ENCODE measurements around the gene CHRDL2. TPM values are rescaled to one million over a fixed set of nuclear protein-coding genes. Genes with fewer than 3 reads are reported as not detected.

Gene CHRDL2
- total RNA-seq, 4 donors from 2014 or later, result 2.2 to 20.9 (median 4.0) TPM

- TF ChIP-seq EP300 (IDR thresholded peaks at IDR 0.05; ENCODE audit: low read depth), result no peak
- no peak for TF ChIP-seq POLR2A (IDR thresholded peaks at IDR 0.05)
- no peak for TF ChIP-seq POLR2AphosphoS5 (IDR thresholded peaks at IDR 0.05)
- TF ChIP-seq CTCF (IDR thresholded peaks at IDR 0.05), result peak; percentile 74 to 90 (median 88)
- H3K4me3 ChIP-seq, result no peak overlapping the region
- no peak overlapping the region for H3K27ac ChIP-seq
- H3K36me3 ChIP-seq, result no peaks in the 10 kb centered on the region
- 13 to 51% methylated on average over 2 to 8 of the region's 8 CpGs for WGBS, 2 donors (ENCODE audit: low coverage in 1 of 2)
- no peaks in the 10 kb centered on the region for H3K4me1 ChIP-seq
- intact Hi-C loops (cut with DNase I; ENCODE audit: low total_unique reads) (loop anchor here (5.0 kb wide), 2 partner anchors 137 to 287 kb away; no protein-coding TSS in a partner anchor), in situ Hi-C loops (cut with MboI; ENCODE audit: low pct_ligation_motif_present in 1 of 4, low pct_unique_long_range_greater_than_20kb in 1 of 4, low sequenced_read_pairs in 3 of 4) (loop anchor here in 3 of 4 donors (25.0 kb wide), 2 partner anchors 127 to 277 kb away; partner anchors contain the start of gene KCNE3 (in 3 of the 3))
- peaks cover 11% of the 10 kb centered on the region for H3K27me3 ChIP-seq
- peak; percentile 45 for DNase-seq
- no peaks in the 10 kb centered on the region for H3K9me3 ChIP-seq
These were observed 8.5 kb upstream of the CHRDL2 start for GRCh38 chr11:74739546-74740270.

DNA sequence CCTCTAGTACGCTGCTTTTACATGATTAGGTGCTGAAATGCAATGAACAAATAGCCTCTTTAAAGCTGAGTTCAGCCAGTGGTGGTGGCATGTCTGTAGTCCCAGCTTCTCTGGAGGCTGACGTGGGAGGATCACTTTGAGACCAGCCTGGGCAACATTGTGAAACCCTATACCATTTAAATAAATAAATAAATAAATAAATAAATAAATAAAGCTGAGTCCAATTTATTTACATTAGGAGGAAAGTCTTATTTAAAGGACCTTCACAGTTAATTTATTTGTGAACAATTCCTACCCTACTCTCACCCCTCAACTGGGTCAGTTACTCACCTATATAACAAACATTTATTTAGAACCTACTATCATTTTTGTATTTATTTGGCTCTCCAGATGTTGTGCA is 4.8 kb upstream of the CHRDL2 start:
- Histone ChIP-seq H3K36me3 (no peaks in the 10 kb centered on the region), H3K4me3 (no peak overlapping the region), H3K27ac (no peak overlapping the region), H3K9me3 (no peaks in the 10 kb centered on the region), H3K27me3 (peaks cover 46% of the 10 kb centered on the region), H3K4me1 (peaks cover 3 to 6% (median 5%) of the 10 kb centered on the region in 4 donors)
- intact Hi-C loops (cut with DNase I; ENCODE audit: low total_unique reads), result loop anchor here (5.0 kb wide), 2 partner anchors 134 to 284 kb away; no protein-coding TSS in a partner anchor
- no peak for TF ChIP-seq POLR2A (IDR thresholded peaks at IDR 0.05)
- no peak for TF ChIP-seq POLR2AphosphoS5 (IDR thresholded peaks at IDR 0.05)
- no peak for TF ChIP-seq EP300 (IDR thresholded peaks at IDR 0.05; ENCODE audit: low read depth)
- no peak for TF ChIP-seq CTCF (IDR thresholded peaks at IDR 0.05)
- no peak for DNase-seq
- 88 to 92% methylated on average over 2 of the region's 2 CpGs for WGBS, 2 donors (ENCODE audit: low coverage in 1 of 2)
- in situ Hi-C loops (cut with MboI; ENCODE audit: low pct_ligation_motif_present in 1 of 4, low pct_unique_long_range_greater_than_20kb in 1 of 4, low sequenced_read_pairs in 3 of 4), result loop anchor here in 3 of 4 donors (25.0 kb wide), 2 partner anchors 124 to 274 kb away; partner anchors contain the start of gene KCNE3 (in 3 of the 3)

GRCh38 chr11:74735365-74735928 is 4.2 kb upstream of the CHRDL2 start:
- intact Hi-C loops (cut with DNase I; ENCODE audit: low total_unique reads), result loop anchor here (5.0 kb wide), 2 partner anchors 133 to 283 kb away; no protein-coding TSS in a partner anchor
- no peaks in the 10 kb centered on the region for H3K36me3 ChIP-seq
- TF ChIP-seq EP300 (IDR thresholded peaks at IDR 0.05; ENCODE audit: low read depth) (no peak), CTCF (IDR thresholded peaks at IDR 0.05) (no peak), POLR2A (IDR thresholded peaks at IDR 0.05) (no peak), POLR2AphosphoS5 (IDR thresholded peaks at IDR 0.05) (no peak)
- H3K27ac ChIP-seq, result no peak overlapping the region
- WGBS, 2 donors (ENCODE audit: low coverage in 1 of 2), result 76 to 77% methylated on average over 6 of the region's 6 CpGs
- no peaks in the 10 kb centered on the region for H3K9me3 ChIP-seq
- H3K27me3 ChIP-seq, result peaks cover 52% of the 10 kb centered on the region
- H3K4me3 ChIP-seq, result no peak overlapping the region
- no peak for DNase-seq
- peaks cover 3 to 6% (median 5%) of the 10 kb centered on the region in 4 donors for H3K4me1 ChIP-seq
- in situ Hi-C loops (cut with MboI; ENCODE audit: low pct_ligation_motif_present in 1 of 4, low pct_unique_long_range_greater_than_20kb in 1 of 4, low sequenced_read_pairs in 3 of 4), result loop anchor here in 3 of 4 donors (25.0 kb wide), 2 partner anchors 123 to 273 kb away; partner anchors contain the start of gene KCNE3 (in 3 of the 3)

- H3K27ac ChIP-seq, result no peak overlapping the region
- TF ChIP-seq POLR2AphosphoS5 (IDR thresholded peaks at IDR 0.05), result no peak
- TF ChIP-seq EP300 (IDR thresholded peaks at IDR 0.05; ENCODE audit: low read depth), result no peak
- no peak for TF ChIP-seq POLR2A (IDR thresholded peaks at IDR 0.05)
- no peak for TF ChIP-seq CTCF (IDR thresholded peaks at IDR 0.05)
- no peak overlapping the region for H3K4me3 ChIP-seq
- DNase-seq, result no peak
- intact Hi-C loops (cut with DNase I; ENCODE audit: low total_unique reads), result no loop called here
- H3K4me1 ChIP-seq, result peaks cover 3 to 6% (median 5%) of the 10 kb centered on the region in 4 donors
- peaks cover 61% of the 10 kb centered on the region for H3K27me3 ChIP-seq
- WGBS, 2 donors (ENCODE audit: low coverage in 1 of 2), result 45 to 64% methylated on average over 1 of the region's 1 CpG
- in situ Hi-C loops (cut with MboI; ENCODE audit: low pct_ligation_motif_present in 1 of 4, low pct_unique_long_range_greater_than_20kb in 1 of 4, low sequenced_read_pairs in 3 of 4), result loop anchor here in 3 of 4 donors (25.0 kb wide), 2 partner anchors 122 to 272 kb away; partner anchors contain the start of gene KCNE3 (in 3 of the 3)
- H3K36me3 ChIP-seq, result no peaks in the 10 kb centered on the region
- no peaks in the 10 kb centered on the region for H3K9me3 ChIP-seq
These were observed 3.3 kb upstream of the CHRDL2 start for GRCh38 chr11:74734559-74734925.
